Upper lobe of right lung (tissue), 1 donor: ENCODE results near the gene UPK1A. TPM values are rescaled to one million over a fixed set of nuclear protein-coding genes. Genes with fewer than 3 reads are reported as not detected.

ENCODE experiments used
- ATAC-seq: fragments of 200-7000 bp; cut with Tn5 transposase; one replicate; pipeline ENCODE4 v1.9.1; 2020; ENCODE audit warnings: mild to moderate bottlenecking, moderate library complexity
- DNase-seq: peaks from one replicate; pipeline ENCODE4 v3.0.0-alpha.2; 2020
- H3K27ac ChIP-seq: fragments of 200-600 bp; one replicate; pipeline ENCODE4 v1.8.0; 2022
- H3K27me3 ChIP-seq: fragments of 200-600 bp; one replicate; pipeline ENCODE4 v1.8.0; 2022; ENCODE audit warnings: mild to moderate bottlenecking
- H3K36me3 ChIP-seq: fragments of 200-600 bp; one replicate; pipeline ENCODE4 v1.8.0; 2022
- H3K4me1 ChIP-seq: fragments of 200-600 bp; one replicate; pipeline ENCODE4 v1.8.0; 2022
- H3K4me3 ChIP-seq: fragments of 200-600 bp; one replicate; pipeline ENCODE4 v1.8.0; 2022; ENCODE audit warnings: mild to moderate bottlenecking
- H3K9me3 ChIP-seq: fragments of 200-600 bp; one replicate; pipeline ENCODE4 v1.8.0; 2022
- intact Hi-C: fragments of 100-400 bp; cut with DNase I; formaldehyde crosslinking; loops from one replicate; pipeline ENCODE4 v1.11.0; 2022
- total RNA-seq: library from RNA; stranded (reverse); fragmentation: NEBNext Ultra II Directional; extraction: Animal tissue kit (Norgen Biotek cat#: 25700); gene quantifications from one replicate; pipeline ENCODE4 v1.2.1, GENCODE V29; 2021
- TF ChIP-seq, protein P1 (sequence below): fragments of 200-600 bp; IDR thresholded peaks from one replicate; pipeline ENCODE4 v1.8.0; 2022; ENCODE audit warnings: antibody characterized with exemption
- donor health status: DM: no; HTN: yes; CAD: no; lungs with severe emphysema.

Gene UPK1A
- total RNA-seq, 1 donor from 2014 or later: not detected

DNA sequence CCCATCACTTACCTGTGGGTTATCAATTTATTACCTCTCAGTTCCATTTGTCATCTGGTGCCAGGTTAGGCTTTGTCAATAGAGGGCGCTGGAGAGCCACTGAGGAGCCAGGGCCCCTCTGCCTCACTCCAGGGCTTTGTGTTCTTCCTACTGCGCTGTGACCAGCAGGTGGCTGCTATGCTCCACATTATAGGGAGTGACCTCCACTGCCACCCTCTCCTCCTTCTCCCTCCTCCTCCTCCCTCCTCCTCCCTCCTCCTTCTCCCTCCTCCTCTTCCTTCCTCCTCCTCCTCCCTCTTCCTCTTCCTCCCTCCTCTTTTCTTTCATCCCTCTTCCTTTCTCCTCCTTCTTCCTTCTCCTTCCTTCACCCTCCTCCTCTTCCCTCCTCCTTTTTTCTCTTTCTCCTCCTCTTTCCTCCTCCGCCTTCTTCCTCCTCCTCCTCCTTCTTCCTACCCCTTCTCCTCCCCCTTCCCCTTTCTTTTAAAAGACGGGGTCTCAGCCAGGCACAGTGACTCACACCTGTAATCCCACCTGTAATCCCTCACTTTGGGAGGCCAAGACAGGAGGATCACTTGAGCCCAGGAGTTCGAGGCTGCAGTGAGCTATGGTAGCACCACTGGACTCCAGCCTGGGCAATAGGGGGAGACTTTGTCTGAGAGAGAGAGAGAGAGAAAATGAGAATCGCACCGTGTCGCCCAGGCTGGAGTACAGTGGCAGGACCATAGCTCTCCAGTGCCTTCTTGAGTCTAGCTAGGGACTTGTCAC lies 27.7 kb downstream of the UPK1A start:
- Histone ChIP-seq H3K36me3 (no peaks in the 10 kb centered on the region), H3K27ac (no peak overlapping the region), H3K4me3 (no peak overlapping the region), H3K4me1 (no peaks in the 10 kb centered on the region), H3K9me3 (no peaks in the 10 kb centered on the region), H3K27me3 (no peaks in the 10 kb centered on the region)
- TF ChIP-seq, protein P1, sequence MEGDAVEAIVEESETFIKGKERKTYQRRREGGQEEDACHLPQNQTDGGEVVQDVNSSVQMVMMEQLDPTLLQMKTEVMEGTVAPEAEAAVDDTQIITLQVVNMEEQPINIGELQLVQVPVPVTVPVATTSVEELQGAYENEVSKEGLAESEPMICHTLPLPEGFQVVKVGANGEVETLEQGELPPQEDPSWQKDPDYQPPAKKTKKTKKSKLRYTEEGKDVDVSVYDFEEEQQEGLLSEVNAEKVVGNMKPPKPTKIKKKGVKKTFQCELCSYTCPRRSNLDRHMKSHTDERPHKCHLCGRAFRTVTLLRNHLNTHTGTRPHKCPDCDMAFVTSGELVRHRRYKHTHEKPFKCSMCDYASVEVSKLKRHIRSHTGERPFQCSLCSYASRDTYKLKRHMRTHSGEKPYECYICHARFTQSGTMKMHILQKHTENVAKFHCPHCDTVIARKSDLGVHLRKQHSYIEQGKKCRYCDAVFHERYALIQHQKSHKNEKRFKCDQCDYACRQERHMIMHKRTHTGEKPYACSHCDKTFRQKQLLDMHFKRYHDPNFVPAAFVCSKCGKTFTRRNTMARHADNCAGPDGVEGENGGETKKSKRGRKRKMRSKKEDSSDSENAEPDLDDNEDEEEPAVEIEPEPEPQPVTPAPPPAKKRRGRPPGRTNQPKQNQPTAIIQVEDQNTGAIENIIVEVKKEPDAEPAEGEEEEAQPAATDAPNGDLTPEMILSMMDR: peak; percentile 96
- intact Hi-C loops: no loop called here
- peak; percentile 89 for DNase-seq
- peak; percentile 100 for ATAC-seq

DNA sequence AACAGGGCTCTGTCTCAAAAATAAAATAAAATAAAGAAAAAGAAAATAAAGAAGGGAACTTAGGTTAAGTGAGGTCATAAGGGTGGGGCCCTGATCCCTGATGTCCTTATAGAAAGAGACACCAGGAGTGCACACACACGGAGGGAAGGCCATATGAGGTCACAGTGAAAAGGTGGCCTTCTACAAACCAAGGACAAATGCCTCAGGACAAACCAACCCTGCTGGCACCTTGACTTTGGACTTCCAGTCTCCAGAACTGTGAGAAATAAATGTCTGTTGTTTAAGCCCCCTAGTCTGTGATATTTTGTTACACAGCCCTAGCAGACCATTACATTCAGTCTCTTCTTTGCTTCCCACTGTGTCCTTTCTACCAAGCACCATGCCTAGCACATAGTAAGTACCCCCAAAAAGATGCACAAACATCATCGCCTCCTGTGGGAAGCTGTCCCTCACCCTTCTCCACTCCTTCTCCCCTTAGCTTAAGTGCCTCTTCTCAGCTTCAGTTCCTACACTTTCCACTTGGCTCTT lies 29.6 kb downstream of the UPK1A start:
- Histone ChIP-seq H3K27me3 (no peaks in the 10 kb centered on the region), H3K36me3 (no peaks in the 10 kb centered on the region), H3K27ac (no peak overlapping the region), H3K4me1 (no peaks in the 10 kb centered on the region), H3K9me3 (no peaks in the 10 kb centered on the region), H3K4me3 (no peak overlapping the region)
- intact Hi-C loops: no loop called here
- no peak for DNase-seq
- TF ChIP-seq, protein P1: no peak
- ATAC-seq: no peak

DNA sequence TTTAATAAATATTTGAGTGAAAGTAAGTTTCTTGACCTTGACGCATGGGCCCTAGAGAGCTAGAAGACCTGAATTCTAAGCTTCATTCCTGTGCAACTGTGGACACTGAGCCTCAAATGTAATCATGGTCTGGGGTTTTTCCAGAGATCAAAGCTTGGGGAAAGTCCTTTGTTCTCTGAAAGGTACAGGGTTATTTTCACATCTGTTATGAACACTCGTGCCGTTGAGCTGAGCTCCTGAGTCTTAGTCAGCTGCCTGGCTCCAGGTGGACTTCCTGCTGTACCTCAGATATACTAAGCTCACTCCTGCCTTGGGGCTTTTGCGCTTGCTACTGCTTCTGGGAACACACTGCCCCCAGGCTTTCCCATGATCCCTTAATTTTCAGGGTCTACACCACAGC lies 30.5 kb downstream of the UPK1A start:
- intact Hi-C loops: no loop called here
- Histone ChIP-seq H3K27me3 (no peaks in the 10 kb centered on the region), H3K4me3 (no peak overlapping the region), H3K36me3 (no peaks in the 10 kb centered on the region), H3K9me3 (no peaks in the 10 kb centered on the region), H3K4me1 (peaks cover 1% of the 10 kb centered on the region), H3K27ac (no peak overlapping the region)
- DNase-seq: no peak
- TF ChIP-seq, protein P1: no peak
- ATAC-seq: no peak

DNA sequence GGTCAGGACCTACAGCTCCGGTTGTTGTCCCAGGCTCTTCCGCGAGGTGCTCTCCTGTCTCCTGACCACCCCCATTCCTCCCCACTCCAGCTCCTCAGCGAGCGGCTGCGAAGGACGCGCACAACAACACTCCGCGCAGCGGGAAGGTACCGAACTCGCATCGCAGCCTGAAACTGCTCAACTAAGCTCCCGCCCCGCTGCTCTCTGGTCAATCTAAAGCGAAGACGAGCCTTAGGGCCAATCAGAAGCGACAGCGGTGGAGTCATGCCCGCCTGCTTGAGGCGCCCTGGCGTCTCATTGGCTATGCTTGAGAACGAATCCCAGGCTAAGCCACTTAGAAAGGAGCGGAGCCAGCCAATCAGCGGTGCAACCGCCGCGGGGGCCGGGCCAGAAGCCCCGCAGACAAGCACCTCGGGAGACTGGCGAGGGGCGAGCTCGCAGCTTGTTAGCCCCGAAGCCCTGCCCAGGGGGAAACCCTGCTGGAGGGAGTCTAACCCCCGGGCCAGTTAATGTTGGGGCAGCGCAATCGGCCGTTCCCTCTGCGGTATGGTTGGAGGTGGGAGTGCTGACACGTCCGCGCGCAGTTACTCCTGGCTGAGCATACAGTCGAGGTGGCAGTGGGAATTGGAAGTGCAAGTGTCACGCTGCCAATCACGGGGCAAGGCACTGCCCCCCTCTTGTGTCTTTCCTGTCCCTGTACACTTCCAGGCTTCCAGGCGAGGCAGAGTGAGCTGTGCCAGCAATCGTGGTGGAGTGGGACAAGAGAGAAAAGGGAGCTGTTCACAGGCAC lies 36.1 kb downstream of the UPK1A start:
- no peaks in the 10 kb centered on the region for H3K27me3 ChIP-seq
- H3K4me1 ChIP-seq: peaks cover 12% of the 10 kb centered on the region
- ATAC-seq (peak; percentile 99), DNase-seq (peak; percentile 96)
- no peaks in the 10 kb centered on the region for H3K36me3 ChIP-seq
- TF ChIP-seq, protein P1: no peak
- no peaks in the 10 kb centered on the region for H3K9me3 ChIP-seq
- H3K4me3 ChIP-seq: peak overlapping the region; percentile 73
- H3K27ac ChIP-seq: peak overlapping the region; percentile 58
- intact Hi-C loops: no loop called here

DNA sequence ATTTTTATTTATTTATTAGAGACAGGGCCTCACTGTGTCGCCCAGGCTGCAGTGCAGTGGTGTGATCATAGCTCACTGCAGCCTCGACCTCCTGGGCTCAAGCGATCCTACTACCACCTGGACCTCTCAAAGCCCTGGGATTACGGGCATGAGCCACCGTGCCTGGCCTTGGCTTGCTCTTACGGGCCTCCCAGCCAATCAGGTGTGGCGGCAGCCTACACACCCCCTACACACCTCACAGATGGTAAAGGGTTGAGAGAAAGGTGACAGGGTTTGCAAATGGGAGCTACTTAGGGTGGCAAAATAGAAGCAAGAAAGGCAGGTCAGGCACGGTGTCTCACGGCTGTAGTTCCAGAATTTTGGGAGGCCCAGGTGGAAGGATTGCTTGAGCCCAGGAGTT lies 37.0 kb downstream of the UPK1A start:
- no peaks in the 10 kb centered on the region for H3K36me3 ChIP-seq
- no peak for DNase-seq
- H3K27ac ChIP-seq: no peak overlapping the region
- TF ChIP-seq, protein P1: no peak
- no peaks in the 10 kb centered on the region for H3K9me3 ChIP-seq
- H3K4me1 ChIP-seq: peaks cover 12% of the 10 kb centered on the region
- no peaks in the 10 kb centered on the region for H3K27me3 ChIP-seq
- ATAC-seq: no peak
- H3K4me3 ChIP-seq: peak overlapping the region; percentile 73
- intact Hi-C loops: no loop called here
